ENCODE results near the gene TMSB10.
"Not testable (repeated sequence)": the region's sequence is repeated elsewhere in the genome, so short reads cannot be mapped to it uniquely, and the experiment has no call there.

The TMSB10 gene

GRCh38 chr2:84940831-84941412 lies 35.5 kb downstream of the TMSB10 start:
- DNase-seq = no peak

GRCh38 chr2:84942166-84942565 lies 36.7 kb downstream of the TMSB10 start:
- no peak for DNase-seq

GRCh38 chr2:84942964-84943421 lies 37.5 kb downstream of the TMSB10 start:
- DNase-seq = no peak

- DNase-seq = no peak
Observed at GRCh38 chr2:84944295-84944909, 38.9 kb downstream of the TMSB10 start.

- not testable (repeated sequence) for DNase-seq
Observed at GRCh38 chr2:84945838-84946203, 40.4 kb downstream of the TMSB10 start.

DNA sequence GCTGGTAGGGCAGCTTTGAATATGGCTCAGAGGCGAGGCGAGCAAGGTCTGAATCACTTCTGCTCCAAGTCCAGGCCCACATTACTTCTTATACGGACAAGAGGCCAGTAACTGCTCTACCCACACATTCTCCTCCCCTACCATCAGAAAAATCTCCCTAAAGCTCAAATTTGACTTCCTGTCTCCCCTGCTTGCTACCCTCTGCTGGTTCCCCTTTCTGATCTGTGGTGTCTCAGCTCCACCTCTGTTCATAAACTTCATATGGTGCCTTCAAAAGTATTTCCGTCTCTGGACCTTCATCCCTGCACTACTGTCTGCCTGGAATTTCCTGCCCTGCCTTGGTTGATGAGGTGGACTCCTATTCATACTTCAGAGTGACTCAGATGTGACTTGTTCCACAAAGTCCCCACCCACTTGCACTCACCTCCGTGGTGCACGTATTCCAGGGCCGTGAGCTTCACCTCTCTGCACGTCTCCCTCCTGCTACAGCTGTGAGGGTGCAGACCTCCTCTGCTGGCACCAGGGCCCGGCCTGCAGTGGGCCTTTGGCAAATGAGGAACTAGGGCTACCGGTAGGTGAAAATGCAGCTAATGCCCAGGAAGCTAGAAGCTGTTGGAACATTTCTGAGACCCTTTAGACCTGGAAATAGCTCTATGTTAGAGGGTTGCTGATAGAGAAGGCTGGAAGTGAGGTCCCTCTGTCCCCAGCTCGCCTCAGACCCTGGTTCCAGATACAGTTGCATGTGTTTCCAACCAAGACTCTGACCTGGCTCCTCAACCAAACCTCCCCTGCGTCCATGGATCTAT lies 41.0 kb downstream of the TMSB10 start:
- no peak for DNase-seq

DNA sequence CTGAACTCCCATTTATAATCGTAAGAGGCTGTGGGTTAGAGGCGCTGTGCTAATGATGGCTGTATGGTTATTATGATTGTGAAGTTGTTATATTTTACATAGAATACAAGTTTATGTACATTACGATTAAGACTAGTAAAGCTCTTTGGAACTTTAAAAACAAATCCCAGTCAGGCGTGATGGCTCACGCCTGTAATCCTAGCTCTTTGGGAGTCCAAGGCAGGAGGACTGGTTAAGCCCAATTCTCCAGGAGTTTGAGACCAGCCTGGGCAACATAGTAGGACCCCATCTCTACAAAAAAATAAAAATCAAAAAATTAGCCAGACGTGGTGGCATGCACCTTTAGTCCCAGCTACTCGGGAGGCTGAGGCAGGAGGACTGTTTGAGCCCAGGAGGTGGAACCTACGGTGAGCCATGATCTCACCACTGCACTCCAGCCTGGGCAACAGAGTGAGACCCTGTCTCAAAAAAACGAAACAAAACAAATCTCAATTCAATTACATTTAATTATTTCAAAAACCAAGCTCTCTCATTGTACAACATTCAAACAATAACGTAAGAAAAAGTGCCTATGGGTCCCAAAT lies 41.6 kb downstream of the TMSB10 start:
- no peak for DNase-seq

DNA sequence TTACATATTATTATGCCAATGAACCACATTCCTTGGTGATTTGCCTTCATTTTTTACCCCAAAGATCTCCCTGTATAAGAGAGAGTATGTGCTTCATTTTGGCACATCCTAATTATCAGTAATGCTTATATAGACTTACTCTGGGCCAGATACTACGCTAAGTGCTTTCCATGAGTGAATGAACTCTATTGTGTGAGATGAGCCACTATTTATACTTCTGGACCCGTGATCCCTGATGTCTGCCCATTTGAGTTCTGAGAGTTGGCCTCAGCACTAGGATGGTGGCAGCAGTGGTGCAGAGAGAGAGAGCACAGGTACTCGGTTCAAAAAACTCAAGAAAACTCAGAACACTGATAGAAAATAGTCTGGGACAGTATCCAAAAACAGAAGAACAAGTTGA lies 48.1 kb downstream of the TMSB10 start:
- DNase-seq = no peak

- DNase-seq = no peak
Observed at GRCh38 chr2:84954329-84954728, 48.9 kb downstream of the TMSB10 start.

All from NCI-H510A (cell line).